ENCODE results near the gene OR5M11.
"Not testable (repeated sequence)": the region's sequence is repeated elsewhere in the genome, so short reads cannot be mapped to it uniquely, and the experiment has no call there.

The OR5M11 gene

GRCh38 chr11:56543157-56543556 lies at the start of gene OR5M11:
Gene OR5M11 (minus strand): TSS chr11:56543257. CDS start chr11:56543257, 0 bp downstream.
- no peak for DNase-seq (ENCODE audit: low read depth in 2 of 3, low spot score in 2 of 3)

- DNase-seq (ENCODE audit: low read depth in 2 of 3, low spot score in 2 of 3) = not testable (repeated sequence)
Observed at GRCh38 chr11:56592088-56592717, 49.1 kb upstream of the OR5M11 start.

GRCh38 chr11:56577621-56578020 lies 34.6 kb upstream of the OR5M11 start, which contains the start of gene OR5M10:
Gene OR5M10 (minus strand): TSS chr11:56577721. CDS start chr11:56577721, 0 bp downstream.
- no peak for DNase-seq (ENCODE audit: low read depth in 2 of 3, low spot score in 2 of 3)

GRCh38 chr11:56558574-56558973 lies 15.5 kb upstream of the OR5M11 start:
- no peak for DNase-seq (ENCODE audit: low read depth in 2 of 3, low spot score in 2 of 3)

GRCh38 chr11:56554691-56555090 lies 11.6 kb upstream of the OR5M11 start:
- DNase-seq (ENCODE audit: low read depth in 2 of 3, low spot score in 2 of 3) = not testable (repeated sequence)

- DNase-seq (ENCODE audit: low read depth in 2 of 3, low spot score in 2 of 3) = no peak
Observed at GRCh38 chr11:56545531-56545930, 2.5 kb upstream of the OR5M11 start.

GRCh38 chr11:56543739-56544138 lies 682 bp upstream of the OR5M11 start:
- DNase-seq (ENCODE audit: low read depth in 2 of 3, low spot score in 2 of 3) = no peak

- no peak for DNase-seq (ENCODE audit: low read depth in 2 of 3, low spot score in 2 of 3)
Observed at GRCh38 chr11:56533054-56533740, 9.9 kb downstream of the OR5M11 start.

- no peak for DNase-seq (ENCODE audit: low read depth in 2 of 3, low spot score in 2 of 3)
Observed at GRCh38 chr11:56531856-56532255, 11.2 kb downstream of the OR5M11 start.

- DNase-seq (ENCODE audit: low read depth in 2 of 3, low spot score in 2 of 3) = no peak
Observed at GRCh38 chr11:56522008-56522407, 21.0 kb downstream of the OR5M11 start.

GRCh38 chr11:56513280-56513679 lies 29.8 kb downstream of the OR5M11 start:
- no peak for DNase-seq (ENCODE audit: low read depth in 2 of 3, low spot score in 2 of 3)

GRCh38 chr11:56509439-56509838 lies 33.6 kb downstream of the OR5M11 start:
- DNase-seq (ENCODE audit: low read depth in 2 of 3, low spot score in 2 of 3) = no peak

GRCh38 chr11:56497010-56497409 lies 46.0 kb downstream of the OR5M11 start:
- DNase-seq (ENCODE audit: low read depth in 2 of 3, low spot score in 2 of 3) = no peak

GRCh38 chr11:56495117-56495516 lies 47.9 kb downstream of the OR5M11 start:
- DNase-seq (ENCODE audit: low read depth in 2 of 3, low spot score in 2 of 3) = no peak
